Measurements from ENCODE around the gene EDAR.

Gene EDAR

DNA sequence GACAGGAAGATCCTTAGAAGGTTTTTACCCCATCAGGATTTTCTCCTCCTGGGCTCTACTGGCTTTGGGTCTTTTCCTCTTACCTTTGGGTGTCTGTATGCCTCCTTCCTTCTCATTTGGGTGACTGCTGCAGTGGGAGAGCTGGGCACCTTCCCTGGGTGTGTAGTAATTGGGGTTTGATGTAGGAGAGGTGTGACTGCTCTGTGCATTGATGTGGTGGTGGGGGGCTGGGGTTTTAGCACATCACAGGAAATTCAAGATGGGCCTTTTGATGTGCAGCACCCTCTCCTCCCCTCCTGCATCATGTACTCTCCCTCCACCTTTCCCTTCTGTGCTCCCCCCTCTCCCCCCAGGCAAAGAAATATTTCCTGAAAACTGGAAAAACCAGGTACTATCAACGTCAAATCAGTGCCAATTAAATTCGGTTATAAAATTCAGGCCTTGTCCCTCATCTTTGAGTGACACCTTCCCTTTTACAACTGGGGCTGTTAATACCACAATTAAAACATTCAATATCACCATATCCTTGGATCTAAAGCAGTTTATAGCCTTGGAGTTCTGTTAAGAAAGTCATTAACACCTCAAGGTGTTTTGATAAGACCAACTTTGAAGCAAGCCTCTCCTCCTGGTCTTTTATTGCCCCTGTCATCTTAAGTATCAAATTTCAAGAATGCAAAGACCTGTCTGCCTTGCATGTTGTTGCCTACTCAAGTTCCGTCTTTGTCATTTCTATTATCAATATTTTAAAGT lies 23.3 kb downstream of the EDAR start:
- no peak for DNase-seq

DNA sequence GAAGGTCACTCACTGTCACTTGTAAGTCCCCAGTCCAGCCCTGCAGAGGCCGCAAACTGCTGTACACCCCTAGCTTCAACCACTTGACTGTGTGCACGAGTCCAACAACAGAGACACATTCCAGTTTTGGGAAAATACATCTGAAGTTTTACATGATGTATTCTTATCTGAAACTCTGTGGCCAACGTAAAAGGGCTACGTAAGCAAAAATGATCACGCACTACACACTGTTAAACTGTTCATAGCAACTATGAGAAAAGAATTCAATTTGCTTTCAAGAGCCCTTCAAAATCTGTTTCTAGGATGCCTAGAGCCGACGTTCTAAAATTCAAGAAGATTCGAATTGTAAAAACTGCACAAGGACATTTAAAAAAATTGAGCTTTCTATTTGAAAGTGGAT lies 26.0 kb downstream of the EDAR start:
- DNase-seq, result no peak

DNA sequence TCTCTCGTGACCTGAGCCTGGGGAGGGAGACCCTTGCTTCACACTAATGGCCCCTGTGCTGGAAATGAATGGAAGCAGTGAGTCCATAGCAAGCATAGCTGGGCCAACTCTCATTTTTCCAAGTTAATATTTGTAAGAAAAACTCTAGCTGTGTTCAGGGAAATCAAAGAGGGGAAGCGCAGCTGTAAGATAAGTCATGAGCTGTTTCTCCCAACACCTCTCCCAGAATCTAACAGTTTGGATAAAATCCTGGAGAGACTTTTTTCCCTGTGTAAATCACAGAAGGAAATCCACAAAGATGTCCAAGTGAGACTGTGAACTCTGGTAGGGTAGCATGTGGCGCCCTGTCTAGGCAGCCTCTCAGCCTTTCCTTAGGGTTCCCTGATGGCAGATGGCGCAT lies 27.2 kb downstream of the EDAR start:
- no peak for DNase-seq

DNA sequence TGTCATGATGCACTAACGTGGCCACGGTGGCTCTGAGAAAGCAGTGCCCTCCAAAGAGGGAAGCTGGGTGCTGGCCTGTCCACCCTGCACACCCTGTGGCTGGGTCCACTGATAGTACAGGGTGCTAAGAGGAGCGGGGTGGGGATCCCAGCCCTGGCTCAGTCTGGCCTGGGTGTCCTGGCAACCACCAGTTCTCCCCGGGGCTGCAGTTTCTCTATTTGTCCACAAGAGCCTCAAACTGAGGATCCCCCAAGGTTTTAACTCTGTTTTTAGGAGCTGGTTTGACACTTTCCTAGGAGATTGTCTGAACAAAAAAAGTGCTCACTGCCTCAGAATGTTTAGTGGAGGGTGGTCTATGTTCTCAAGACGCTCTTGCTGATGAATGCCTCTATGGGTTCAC lies 29.0 kb downstream of the EDAR start:
- DNase-seq, result no peak

DNA sequence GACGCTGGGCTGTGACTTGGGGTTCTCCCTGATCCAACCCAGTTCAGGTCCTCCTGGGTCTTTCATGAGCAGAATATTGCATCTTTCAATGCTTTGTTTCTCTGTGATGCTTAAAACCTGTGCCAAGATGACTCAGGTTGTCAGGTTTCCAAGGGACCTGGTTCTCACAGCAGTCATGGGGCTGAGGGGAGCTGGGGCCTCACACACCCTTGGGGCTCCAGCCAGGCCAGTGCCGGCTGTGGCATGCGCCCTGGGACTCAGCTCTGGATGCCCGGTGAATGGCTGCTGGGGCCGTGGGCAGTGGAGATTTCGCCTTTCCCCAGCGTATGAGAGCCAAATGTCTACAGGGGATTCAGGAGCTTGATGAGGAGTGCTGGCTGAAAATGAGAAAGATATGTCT lies 29.6 kb downstream of the EDAR start:
- DNase-seq, result no peak

DNA sequence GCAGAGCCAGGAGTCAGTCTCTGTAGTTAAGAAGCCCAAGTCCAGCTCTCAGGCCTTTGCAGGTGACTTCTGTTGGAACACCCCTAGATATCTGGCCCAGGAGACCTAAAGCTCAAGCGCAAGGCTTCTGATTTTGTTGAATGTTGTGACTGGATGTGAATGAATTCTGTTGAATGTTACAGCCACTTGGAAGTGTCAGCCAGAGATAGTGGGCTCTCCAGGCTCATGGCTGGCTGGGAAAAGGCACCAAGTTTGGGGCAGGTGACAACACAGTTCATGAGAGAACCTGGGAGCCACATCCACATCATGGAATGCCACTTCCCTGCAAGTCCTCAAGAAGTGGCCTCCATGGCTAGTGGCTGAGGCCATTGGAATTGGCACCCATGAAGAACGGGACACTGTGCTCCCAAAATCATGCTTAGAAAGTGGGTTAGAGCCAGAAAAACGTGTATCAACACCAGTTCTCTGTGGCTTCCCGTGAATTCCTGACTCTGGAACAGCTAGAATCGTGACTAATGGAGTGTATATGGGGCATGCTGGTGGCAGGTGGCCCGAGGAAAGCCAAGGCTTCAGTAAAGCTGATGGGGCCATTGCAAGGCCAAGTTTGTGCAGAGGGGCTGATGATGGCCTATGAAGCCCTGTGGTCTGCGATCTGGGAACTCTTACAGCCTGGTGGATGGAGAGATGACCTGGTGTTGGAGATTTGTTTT lies 30.2 kb downstream of the EDAR start:
- DNase-seq, result no peak

DNA sequence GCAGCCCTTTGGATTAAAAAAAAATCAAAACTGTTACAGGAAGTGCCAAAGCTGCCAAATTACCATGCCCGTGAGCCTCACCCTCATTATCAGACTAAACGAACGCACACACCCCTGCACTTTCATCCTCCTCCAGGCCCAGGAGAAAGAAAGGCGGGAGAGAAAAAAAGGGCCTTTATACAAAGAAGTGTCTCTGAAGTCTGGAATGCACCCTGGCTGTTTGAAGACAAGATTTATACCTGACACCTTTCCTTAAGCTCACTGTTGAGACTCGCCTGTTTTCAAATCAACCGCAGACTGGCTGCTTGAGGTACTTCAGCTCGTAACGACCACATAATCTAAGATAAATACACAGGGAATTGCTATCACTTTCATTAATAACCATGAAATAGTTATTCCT lies 31.0 kb downstream of the EDAR start:
- no peak for DNase-seq

DNA sequence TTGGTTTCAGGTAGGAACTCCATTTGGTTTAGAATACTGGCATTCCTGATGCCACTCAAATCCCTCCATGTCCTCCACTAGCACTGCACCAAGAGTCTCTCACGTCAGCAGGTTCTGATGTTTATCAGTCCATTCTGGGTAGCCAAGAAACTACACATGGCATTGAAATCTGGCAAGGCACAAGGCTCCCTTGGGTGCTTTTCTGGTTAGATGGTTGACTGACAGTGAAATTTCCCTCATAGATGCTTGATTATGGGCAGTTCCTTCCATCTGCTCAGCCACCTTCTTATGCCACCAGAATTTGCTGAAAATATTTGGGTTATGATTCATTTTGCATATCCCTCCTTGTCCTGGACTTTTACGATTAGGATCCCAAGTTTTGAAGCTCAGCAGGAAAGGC lies 32.6 kb downstream of the EDAR start:
- no peak for DNase-seq

DNA sequence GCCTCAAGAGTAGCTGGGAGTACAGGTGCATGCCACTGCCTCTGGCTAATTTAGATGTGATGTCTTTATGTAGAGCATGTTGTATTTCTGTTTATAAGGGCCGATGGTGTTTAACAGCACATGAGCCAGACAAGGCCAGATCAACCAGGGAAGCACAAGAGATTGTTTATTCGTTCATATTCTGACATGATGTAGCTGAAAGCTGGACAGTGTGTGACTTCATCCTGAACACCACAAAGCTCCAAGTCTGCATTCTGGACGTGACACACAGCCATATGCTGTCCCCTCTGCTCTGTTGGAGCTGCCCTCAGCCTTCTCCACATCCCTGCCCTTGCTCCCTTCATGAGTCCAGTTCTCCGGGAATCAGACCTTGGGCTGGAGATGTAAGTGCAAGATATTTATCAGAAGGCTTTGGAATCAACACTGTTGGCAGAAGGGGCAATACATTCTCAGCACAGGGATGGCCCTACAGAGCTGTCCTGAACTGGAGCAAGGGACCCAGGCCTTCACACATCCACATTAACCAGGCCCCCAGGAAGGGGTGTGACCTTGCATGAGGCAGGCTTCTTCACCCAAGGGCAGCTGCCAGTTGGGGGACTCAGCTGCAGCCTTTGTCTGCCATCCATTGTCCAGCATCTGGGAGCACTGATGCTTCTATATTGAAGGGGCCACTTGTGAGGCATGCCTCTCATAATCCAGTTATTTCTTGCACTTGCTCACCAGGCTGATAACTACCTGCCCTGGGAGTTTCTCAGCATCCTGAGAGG lies 38.5 kb downstream of the EDAR start:
- DNase-seq, result no peak

DNA sequence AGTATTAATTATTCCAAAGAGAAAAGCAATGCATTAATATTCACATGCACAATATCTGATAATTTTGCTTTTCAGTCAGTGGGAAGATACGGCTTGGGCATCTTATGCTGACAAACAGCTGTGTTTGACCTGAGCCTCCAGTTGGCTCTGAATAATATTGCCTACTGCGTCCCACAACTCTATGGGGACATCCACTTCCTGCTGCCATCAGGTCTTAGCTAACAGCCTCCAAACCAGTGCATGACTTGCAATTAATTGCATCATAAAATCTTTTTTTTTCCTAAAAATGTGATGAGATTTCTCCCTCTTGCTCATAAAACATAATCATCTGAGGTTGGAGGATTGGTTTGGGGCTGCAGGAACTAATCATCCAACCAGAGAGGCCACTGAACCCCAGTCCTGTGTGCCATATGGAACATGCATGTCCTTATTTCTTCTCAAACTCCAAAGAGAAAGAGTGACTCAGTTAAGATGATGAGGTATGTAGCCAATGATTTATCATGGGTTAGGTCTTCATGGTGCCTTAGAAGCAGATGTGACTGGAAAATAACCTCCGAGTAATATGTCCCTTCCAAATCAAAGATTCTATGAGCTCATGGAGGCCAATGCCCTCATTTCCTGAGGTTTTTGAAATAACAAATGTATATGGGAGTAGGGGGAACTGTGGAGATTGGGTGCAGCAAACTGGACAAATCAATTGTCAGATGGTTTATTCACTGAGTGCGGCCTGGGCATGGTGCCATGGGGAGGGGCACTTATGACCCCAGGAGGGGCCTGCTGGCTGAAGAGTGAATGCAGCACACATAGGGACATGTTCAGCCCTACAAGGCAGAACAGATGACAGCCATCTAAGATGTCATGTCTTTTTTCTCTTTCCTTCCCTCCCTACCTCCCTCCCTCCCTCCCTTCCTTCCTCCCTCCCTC lies 39.4 kb downstream of the EDAR start:
- no peak for DNase-seq

DNA sequence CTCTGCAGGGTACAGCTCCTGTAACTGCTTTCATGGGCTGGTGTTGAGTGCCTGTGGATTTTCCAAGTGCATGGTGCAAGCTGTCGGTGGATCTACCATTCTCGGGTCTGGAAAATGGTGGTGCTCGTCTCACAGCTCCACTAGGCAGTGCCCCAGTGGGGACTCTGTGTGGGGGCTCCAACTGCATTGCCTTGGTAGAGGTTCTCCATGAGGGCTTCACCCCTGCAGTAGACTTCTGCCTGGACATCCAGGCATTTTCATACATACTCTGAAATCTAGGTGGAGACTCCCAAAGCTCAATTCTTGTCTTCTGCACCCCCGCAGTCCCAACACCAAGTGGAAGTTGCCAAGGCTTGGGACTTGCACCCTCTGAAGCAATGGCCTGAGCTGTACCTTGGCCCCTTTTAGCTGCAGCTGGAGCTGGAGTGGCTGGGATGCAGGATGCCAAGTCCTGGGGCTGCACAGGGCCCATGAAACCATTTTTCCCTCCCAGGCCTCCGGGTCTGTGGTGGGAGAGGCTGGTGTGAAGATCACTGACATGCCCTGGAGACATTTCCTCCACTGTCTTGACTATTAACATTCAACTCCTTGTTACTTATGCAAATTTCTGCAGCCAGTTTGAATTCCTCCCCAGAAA lies 41.6 kb downstream of the EDAR start:
- no peak for DNase-seq

DNA sequence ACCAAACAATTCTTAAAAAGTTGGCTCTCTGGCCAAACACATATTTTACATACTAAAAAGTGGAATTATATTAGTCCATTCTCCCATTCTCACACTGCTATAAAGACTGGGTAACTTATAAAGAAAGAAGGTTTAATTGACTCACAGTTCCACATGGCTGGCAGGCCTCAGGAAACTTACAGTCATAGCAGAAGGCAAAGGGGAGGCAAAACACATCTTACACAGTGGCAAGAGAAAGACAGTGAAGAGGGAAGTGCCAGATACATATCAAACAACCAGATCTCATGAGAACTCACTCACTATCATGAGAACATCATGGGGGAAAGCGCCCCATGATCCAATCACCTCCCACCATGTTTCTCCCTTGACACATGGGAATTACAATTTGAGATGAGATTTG lies 42.6 kb downstream of the EDAR start:
- no peak for DNase-seq

DNA sequence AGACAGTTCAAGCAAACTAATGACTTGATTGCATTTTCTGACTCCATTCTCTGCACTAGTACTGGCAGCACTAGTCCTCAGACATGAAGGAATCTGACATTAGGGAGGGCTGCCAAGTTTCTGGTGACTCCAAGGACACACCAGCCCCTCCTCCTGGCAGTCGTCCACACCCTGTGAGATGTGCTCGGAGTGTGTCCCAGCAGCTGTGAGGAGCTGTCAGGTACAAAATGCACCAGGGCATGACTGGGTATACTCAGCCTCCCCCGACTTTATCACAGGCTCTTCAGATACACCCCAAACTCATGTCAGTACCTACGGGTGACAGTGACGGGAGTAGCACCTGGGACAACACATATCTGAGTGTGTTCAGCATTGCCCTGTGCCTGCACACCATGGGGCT lies 43.1 kb downstream of the EDAR start:
- no peak for DNase-seq

DNA sequence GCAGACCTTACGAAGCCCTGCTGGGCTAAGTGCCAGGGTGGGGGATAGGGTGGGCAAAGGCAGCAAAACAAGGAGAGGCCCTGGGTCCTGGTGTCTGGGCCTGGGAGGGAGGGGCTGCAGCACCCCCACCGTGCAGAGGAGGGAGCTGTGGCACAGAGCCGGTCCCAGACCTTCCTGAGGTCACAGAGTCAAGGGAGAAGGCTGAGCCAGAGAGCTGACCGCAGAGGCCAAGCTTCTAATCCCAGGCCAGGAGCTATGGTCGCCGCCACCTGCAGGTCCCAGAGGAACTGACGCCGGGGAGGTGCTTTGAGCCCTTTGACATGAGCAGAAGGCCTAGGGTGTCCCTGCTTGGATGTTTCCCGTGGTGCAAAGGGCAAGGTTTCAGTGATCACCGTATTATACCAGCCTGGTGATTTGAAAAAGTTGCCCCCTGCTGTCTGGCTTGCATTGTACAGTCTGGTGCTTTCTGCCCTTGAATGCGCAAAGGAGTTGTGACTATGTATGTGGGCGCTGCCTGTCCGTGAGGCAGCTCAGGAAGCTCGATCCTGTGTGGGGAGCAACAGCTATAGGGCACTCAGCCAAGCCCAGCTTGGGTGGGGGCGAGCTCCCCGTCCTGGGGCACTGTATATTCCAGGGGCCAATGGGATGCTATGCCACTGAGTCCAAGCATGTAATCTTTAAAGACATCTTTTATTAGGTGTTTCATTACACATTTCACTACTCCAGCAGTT lies 44.3 kb downstream of the EDAR start:
- DNase-seq, result no peak

DNA sequence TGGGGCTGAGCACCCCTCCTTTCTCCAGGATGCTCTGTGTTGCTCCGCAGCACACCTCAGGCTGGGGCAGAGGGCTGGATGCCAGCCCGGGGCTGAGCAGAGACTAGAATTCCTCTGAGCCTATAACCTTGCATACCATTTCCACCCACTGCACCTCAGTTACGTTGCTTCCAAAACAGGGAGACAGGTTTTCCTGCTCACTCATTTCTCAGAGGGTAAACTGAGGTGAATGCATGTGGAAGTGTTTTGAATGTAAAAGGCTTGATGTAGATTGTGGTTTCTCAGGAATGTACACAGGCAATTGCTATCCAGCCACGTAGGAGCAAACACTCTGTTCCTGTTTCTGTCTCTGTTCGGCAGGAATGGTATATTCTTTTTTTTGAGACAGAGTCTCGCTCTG lies 45.3 kb downstream of the EDAR start:
- no peak for DNase-seq

DNA sequence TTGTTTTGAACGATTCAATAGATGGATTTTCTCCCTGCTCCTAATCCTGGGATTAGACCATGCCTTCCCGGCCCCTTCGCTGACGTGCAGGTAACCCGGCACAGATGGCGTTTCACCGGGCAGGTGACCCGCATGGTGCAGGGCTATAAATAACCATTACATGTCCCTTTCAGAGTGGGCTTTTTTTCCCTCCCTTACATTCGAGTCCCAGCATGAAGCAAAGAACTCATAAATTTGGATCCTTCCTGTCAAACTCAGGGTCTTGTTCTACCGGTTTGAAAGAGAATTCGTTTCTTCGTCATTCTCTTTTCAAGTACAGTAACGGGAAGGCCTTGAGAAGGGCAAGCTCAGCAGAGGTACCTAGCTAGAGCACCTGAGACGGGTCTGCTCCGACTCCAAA lies 46.1 kb downstream of the EDAR start:
- no peak for DNase-seq

DNA sequence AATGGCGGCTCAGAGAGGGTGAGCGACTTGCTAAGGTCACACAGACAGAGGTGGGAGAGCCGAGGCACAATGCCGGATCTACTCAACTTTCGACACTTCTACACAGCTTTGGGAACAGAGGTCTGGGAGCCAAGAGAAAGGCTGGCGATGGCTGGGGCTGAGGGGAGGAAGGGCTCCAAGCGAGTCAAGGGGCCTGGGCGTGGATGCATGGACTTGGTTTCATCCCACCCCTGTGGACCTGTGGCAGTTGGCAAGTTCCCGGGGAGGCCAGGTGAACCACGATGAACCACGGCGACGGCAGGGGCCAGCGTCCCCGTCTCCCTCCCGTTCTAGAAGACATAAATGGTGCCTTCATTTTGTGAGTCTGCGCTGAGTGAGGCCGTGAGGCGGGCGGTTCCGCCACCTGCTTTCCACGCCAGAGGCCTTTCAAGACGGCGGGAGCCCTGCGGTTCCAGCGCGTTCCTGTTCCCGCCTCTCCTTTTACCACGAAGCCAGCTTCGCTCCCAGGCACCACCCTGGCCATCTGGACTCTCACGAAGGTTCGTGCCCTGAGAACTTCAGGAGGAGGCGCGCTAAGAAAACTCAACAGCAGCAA lies 46.7 kb downstream of the EDAR start:
- DNase-seq, result no peak

DNA sequence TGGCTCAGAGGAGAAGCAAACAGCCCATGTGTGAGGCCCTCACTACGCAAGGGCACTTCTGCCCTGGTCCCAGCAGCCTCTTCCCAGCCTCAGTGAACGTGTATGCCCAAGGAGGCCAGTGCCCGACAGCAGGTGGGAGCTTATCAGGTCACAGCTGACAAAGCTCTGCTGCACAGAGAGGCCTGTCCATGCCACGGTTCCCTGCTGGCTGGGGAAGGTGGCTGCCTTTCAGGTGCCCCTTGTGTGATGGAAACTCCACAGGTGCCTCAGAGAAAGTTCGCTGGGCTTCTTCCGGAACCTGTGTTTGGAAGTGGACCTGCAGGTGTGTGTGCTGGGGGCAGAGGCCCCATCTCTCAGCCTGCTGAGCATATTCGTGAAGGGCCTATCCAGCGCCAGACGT lies 47.3 kb downstream of the EDAR start:
- DNase-seq, result no peak

DNA sequence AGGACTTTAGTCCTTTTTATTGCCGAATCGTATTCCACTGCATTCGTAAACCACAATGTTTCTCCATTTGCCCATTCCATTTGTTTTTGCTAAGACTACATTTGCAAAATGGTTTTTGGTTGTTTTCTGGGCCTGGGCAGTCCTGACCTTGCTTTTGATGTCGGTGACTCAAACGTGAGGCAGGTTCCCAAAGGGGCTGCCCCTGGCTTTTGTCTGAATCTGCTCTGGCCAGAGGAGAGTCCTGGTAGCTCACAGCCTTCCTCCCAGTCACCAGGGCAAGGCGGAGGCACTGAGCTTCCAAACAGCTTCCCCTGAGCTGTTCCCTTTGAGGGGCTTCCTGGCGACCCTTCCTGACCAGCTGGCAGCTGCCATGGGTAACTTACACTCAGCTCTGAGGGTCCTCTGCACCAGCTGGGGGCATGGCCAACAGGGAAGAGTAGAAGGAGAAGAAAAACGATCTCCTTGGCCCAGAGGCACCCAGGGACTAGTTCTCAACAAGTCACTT lies 47.8 kb downstream of the EDAR start:
- no peak for DNase-seq

DNA sequence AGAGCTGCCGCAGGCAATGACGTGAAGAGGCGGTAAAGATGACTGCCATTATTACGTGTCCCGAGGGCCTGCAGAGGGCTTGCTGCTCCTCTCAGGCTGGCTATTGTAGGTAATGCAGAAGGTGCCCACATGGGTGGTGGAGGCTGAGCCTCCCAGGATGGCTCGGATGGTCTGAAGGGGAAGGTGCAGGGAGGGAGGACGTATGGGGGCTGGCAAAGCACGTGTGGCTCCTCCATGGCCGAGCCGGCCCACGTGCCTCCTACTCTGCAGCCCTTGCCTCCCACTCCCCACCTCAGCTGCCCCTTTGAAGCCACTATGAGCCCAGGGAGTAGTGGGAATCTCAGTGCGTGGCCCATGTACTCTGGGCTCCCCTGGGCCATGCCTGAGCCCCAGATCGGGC lies 48.9 kb downstream of the EDAR start:
- no peak for DNase-seq

DNA sequence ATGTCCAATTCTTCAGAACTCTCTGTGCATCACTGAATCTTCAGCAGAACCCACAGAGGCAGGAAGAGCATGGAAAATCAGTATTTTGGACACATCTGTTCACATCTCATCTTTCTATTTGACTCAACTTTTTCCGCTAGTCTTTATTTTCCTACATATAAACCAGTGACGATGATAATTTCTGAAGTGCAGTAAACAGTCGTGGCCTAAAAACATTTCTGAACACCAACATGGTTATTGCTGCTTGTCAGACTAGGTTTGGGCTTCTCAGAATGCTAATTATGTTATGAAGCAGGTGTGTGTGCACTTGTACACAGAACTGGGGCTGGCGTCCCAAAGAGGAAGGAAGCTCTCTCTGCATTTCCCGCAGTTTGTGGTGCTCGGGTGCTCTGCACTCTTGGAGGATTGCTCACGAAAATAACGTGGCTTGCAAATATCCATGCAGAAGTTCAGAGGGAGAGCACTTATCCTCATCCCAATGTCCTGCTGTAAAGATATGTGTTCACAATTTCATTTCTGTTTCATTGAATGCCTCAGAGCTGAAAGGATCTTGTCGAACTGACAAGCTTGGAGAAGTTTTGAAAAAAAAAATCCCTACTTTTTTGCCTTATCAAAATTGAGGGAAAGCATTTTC lies 50.8 kb downstream of the EDAR start:
- peak in 1 of 2 experiments; percentile 1 for DNase-seq

Measured in AML-193 (cell line).